ENCODE results near the gene TULP1.
"Not testable (repeated sequence)": the region's sequence is repeated elsewhere in the genome, so short reads cannot be mapped to it uniquely, and the experiment has no call there.

The TULP1 gene

DNA sequence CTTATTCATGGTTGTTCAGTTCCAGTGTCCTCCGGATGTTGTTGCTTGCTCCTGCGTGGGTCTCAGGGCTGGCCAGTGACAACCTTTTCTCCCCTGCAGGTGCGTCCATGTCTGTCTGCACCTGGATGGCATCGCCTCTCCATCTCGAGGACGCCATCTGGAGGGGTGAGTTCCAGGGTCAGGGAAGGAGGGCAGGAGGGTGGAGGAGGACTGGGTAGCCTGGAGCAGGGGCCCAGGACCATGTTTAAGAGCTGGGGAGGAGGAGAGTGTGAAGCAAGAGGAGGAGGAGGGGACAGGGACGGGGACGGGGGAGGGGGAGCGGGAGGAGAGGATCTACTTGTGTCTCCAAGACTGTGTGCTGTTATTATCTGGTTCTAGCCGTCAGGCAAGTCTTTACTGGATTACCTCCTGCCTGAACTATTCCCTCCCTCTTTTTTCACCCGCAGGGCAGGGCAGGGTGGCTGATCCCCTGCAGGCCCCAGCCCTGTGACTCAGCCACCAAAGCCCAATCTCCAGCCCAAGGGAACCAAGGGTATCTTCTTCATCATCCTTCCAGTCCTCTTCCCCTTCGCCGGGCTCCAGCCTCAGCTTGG lies 32.2 kb upstream of the TULP1 start:
- H3K36me3 ChIP-seq (ENCODE audit: control insufficient read depth, insufficient read depth, low read length): no peaks in the 10 kb centered on the region
- no peaks in the 10 kb centered on the region for H3K9me3 ChIP-seq (ENCODE audit: control insufficient read depth, low read length)
- peaks cover 5% of the 10 kb centered on the region for H3K4me1 ChIP-seq (ENCODE audit: control insufficient read depth, insufficient read depth, low read length)
- 66 to 71% methylated on average over 13 of the region's 13 CpGs for WGBS, 2 experiments
- H3K27me3 ChIP-seq (ENCODE audit: control insufficient read depth, insufficient read depth, low read length, poor library complexity, severe bottlenecking): no peaks in the 10 kb centered on the region
- no peak overlapping the region for H3K27ac ChIP-seq (ENCODE audit: insufficient read depth, low read depth, low read length, poor library complexity, severe bottlenecking)
- H3K4me3 ChIP-seq (ENCODE audit: insufficient read depth, low read depth, low read length): no peak overlapping the region

DNA sequence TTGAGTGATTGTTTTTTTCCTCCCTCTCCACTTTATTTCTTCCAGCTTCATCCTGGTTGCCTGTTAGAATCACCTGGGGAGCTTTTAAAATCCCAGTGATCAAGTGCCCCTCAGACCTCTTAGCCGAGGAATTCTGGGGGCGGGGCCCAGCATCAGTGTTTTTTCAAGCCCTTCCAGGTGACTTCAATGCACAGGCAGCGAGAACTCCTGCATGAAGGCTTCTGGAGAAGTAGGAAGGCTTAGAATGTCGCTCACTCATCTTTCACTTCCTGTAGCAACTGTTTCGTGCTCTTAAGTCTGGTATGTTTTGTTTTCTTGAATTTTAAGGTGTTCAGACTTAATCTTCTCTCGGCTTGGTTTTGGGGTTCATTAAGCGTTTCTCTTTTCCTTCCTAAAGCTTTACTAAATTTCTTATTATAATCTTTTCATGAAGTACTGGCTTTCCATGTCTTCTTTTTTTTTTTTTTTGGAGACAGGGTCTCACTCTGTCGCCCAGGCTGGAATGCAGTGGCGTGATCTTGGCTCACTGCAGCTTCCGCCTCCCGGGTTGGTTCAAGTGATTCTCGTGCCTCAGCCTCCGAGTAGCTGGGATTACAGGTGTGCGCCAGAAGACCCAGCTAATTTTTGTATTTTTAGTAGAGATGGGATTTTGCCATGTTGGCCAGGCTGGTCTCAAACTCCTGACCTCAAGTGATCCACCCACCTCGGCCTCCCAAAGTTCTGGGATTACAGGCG lies 30.9 kb upstream of the TULP1 start:
- WGBS, 2 experiments: 87% methylated on average over 15 to 16 of the region's 16 CpGs
- no peaks in the 10 kb centered on the region for H3K36me3 ChIP-seq (ENCODE audit: control insufficient read depth, insufficient read depth, low read length)
- no peak overlapping the region for H3K4me3 ChIP-seq (ENCODE audit: insufficient read depth, low read depth, low read length)
- H3K27me3 ChIP-seq (ENCODE audit: control insufficient read depth, insufficient read depth, low read length, poor library complexity, severe bottlenecking): no peaks in the 10 kb centered on the region
- no peak overlapping the region for H3K27ac ChIP-seq (ENCODE audit: insufficient read depth, low read depth, low read length, poor library complexity, severe bottlenecking)
- peaks cover 5% of the 10 kb centered on the region for H3K4me1 ChIP-seq (ENCODE audit: control insufficient read depth, insufficient read depth, low read length)
- no peaks in the 10 kb centered on the region for H3K9me3 ChIP-seq (ENCODE audit: control insufficient read depth, low read length)

DNA sequence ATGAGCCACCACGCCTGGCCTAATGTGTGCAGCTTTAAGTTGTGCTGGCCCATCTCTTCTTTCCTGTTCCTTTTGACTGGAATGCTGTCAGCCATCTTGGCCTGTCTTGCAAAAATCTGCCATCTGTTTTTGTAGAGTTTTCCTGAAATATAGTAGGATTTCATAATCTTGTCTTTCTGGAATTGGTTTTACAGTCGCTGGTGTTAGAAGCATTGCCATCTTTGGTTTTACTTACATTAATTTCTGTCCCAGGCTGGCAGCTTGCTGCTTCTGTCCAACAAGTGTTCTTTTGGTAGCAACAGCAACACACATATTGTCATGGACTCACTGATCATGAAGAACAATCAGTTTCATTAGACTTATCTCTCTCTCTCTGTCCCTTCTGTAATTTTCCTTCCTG lies 29.1 kb upstream of the TULP1 start:
- no peak overlapping the region for H3K27ac ChIP-seq (ENCODE audit: insufficient read depth, low read depth, low read length, poor library complexity, severe bottlenecking)
- H3K27me3 ChIP-seq (ENCODE audit: control insufficient read depth, insufficient read depth, low read length, poor library complexity, severe bottlenecking): no peaks in the 10 kb centered on the region
- no peaks in the 10 kb centered on the region for H3K9me3 ChIP-seq (ENCODE audit: control insufficient read depth, low read length)
- no peak overlapping the region for H3K4me3 ChIP-seq (ENCODE audit: insufficient read depth, low read depth, low read length)
- 95 to 99% methylated on average over 2 of the region's 2 CpGs for WGBS, 2 experiments
- no peaks in the 10 kb centered on the region for H3K36me3 ChIP-seq (ENCODE audit: control insufficient read depth, insufficient read depth, low read length)
- peaks cover 5% of the 10 kb centered on the region for H3K4me1 ChIP-seq (ENCODE audit: control insufficient read depth, insufficient read depth, low read length)

DNA sequence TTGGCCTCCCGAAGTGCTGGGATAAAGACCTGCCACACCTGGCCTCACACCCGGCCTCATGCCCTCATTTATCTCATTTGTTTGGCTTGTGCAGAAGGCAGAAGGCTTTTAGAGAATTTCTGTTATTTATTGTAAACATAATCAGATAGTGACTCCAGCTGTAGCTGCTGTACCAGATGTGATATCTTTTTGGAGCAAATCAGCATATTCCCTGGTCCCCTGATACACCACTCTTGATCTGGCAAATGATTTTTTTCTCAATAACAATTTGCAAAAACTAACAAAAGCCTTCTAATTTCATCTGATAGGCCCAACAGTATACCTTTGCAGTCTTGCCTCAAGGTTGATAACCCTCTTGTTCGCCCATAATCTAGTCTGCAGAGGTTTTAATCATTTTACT lies 26.5 kb upstream of the TULP1 start:
- Histone ChIP-seq H3K36me3 (ENCODE audit: control insufficient read depth, insufficient read depth, low read length) (no peaks in the 10 kb centered on the region), H3K27me3 (ENCODE audit: control insufficient read depth, insufficient read depth, low read length, poor library complexity, severe bottlenecking) (no peaks in the 10 kb centered on the region), H3K9me3 (ENCODE audit: control insufficient read depth, low read length) (no peaks in the 10 kb centered on the region), H3K27ac (ENCODE audit: insufficient read depth, low read depth, low read length, poor library complexity, severe bottlenecking) (no peak overlapping the region), H3K4me3 (ENCODE audit: insufficient read depth, low read depth, low read length) (no peak overlapping the region), H3K4me1 (ENCODE audit: control insufficient read depth, insufficient read depth, low read length) (peaks cover 15% of the 10 kb centered on the region)
- WGBS, 2 experiments: 91 to 100% methylated on average over 2 to 3 of the region's 3 CpGs

DNA sequence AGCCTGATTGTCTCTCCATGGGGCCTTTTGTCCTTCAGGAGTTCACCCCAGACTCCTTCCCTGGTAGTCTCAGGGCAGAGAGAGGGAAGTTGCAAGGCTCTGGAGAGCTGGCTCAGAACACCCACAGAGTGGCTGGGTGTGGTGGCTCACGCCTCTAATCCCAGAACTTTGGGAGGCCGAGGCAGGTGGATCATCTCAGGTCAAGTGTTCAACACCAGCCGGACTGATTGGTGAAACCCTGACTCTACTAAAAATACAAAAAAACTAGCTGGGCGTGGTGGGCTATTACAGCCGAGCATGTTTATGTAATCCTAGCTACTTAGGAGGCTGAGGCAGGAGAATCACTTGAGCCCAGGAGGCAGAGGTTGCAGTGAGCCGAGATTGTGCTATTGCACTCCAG lies 23.2 kb upstream of the TULP1 start:
- not testable (repeated sequence) for H3K27me3 ChIP-seq (ENCODE audit: control insufficient read depth, insufficient read depth, low read length, poor library complexity, severe bottlenecking); H3K9me3 ChIP-seq (ENCODE audit: control insufficient read depth, low read length); H3K4me3 ChIP-seq (ENCODE audit: insufficient read depth, low read depth, low read length); H3K27ac ChIP-seq (ENCODE audit: insufficient read depth, low read depth, low read length, poor library complexity, severe bottlenecking); H3K36me3 ChIP-seq (ENCODE audit: control insufficient read depth, insufficient read depth, low read length)
- H3K4me1 ChIP-seq (ENCODE audit: control insufficient read depth, insufficient read depth, low read length): peaks cover 24% of the 10 kb centered on the region
- WGBS, 2 experiments: 82 to 86% methylated on average over 6 of the region's 6 CpGs

DNA sequence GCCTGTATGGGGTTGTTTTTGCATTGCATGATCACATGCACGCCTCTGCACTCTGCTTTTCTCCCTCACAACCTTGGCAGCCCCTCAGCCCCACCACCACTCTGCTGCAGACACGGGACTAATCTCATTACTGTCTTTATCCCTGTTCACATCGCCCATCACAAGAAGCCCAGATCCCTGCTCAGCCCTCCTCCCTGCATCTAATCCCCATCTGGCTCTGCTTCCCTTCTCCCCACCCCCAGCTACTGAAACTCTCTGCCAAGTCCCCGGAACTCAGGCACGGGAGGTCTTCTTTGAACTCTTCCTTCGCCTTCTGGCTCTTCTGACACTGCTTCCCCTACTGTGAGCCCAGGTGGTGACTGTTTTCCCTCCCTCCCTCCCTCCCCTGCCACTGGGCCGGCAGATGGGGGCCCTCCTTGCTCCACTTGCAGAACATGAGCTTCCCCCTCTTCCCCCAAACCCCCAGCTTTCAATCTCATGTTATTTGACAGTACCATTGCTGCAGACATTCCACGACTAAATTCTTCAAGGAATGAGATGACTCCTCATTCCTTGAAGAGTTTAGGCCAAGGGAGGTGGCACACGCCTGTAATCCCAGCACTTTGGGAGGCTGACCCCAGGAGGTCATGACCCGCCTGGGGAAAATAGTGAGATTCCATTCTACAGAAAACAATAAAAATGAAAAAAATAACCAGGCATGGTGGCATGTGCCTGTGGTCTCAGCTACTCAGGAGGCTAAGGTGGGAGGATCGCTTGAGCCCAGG lies 21.9 kb upstream of the TULP1 start:
- H3K27ac ChIP-seq (ENCODE audit: insufficient read depth, low read depth, low read length, poor library complexity, severe bottlenecking): no peak overlapping the region
- no peaks in the 10 kb centered on the region for H3K27me3 ChIP-seq (ENCODE audit: control insufficient read depth, insufficient read depth, low read length, poor library complexity, severe bottlenecking)
- 24 to 25% methylated on average over 11 of the region's 11 CpGs for WGBS, 2 experiments
- H3K36me3 ChIP-seq (ENCODE audit: control insufficient read depth, insufficient read depth, low read length): no peaks in the 10 kb centered on the region
- H3K4me1 ChIP-seq (ENCODE audit: control insufficient read depth, insufficient read depth, low read length): peaks cover 24% of the 10 kb centered on the region
- no peaks in the 10 kb centered on the region for H3K9me3 ChIP-seq (ENCODE audit: control insufficient read depth, low read length)
- no peak overlapping the region for H3K4me3 ChIP-seq (ENCODE audit: insufficient read depth, low read depth, low read length)

DNA sequence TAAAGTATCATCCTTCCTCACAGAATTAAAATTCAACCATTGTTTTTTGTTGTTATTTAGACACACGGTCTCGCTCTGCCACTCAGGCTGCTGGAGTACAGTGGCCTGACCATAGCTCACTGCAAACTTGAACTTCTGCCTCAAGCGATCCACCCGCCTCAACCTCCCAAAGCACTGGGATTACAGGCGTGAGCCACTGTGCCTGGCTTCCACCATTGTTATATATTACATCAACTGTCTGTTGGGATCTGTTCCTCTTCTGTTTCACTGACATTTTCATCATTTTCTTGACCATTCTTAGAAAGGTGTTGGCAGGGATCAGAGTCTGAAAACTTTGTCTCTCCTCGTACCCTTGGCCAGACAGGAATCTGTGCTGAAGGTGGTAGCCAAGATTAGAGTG lies 21.3 kb upstream of the TULP1 start:
- H3K4me3 ChIP-seq (ENCODE audit: insufficient read depth, low read depth, low read length): no peak overlapping the region
- 85 to 88% methylated on average over 6 of the region's 6 CpGs for WGBS, 2 experiments
- no peaks in the 10 kb centered on the region for H3K36me3 ChIP-seq (ENCODE audit: control insufficient read depth, insufficient read depth, low read length)
- H3K9me3 ChIP-seq (ENCODE audit: control insufficient read depth, low read length): no peaks in the 10 kb centered on the region
- peaks cover 24% of the 10 kb centered on the region for H3K4me1 ChIP-seq (ENCODE audit: control insufficient read depth, insufficient read depth, low read length)
- no peak overlapping the region for H3K27ac ChIP-seq (ENCODE audit: insufficient read depth, low read depth, low read length, poor library complexity, severe bottlenecking)
- no peaks in the 10 kb centered on the region for H3K27me3 ChIP-seq (ENCODE audit: control insufficient read depth, insufficient read depth, low read length, poor library complexity, severe bottlenecking)

DNA sequence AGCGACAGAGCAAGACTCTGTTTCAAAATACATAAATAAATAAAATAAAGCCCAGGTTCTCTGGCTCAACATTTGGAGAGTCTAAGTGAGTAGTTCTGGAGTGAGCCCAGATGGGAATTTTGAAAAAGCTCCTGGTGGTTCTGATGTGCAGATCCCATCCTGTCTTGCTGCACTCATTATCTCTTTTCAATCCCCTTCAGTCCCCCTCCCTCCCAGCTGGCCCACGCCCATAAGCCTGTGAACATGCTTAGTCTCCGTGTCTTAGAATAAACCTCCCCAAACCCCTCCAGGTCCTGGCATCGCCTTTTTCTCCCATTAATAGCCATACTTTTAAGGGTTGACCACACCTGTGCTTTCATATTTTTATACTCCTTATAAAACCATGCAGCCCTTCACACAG lies 19.4 kb upstream of the TULP1 start:
- WGBS, 2 experiments: 88 to 89% methylated on average over 4 of the region's 4 CpGs
- Histone ChIP-seq H3K36me3 (ENCODE audit: control insufficient read depth, insufficient read depth, low read length) (no peaks in the 10 kb centered on the region), H3K4me1 (ENCODE audit: control insufficient read depth, insufficient read depth, low read length) (peaks cover 24% of the 10 kb centered on the region), H3K9me3 (ENCODE audit: control insufficient read depth, low read length) (no peaks in the 10 kb centered on the region), H3K27ac (ENCODE audit: insufficient read depth, low read depth, low read length, poor library complexity, severe bottlenecking) (no peak overlapping the region), H3K4me3 (ENCODE audit: insufficient read depth, low read depth, low read length) (no peak overlapping the region), H3K27me3 (ENCODE audit: control insufficient read depth, insufficient read depth, low read length, poor library complexity, severe bottlenecking) (no peaks in the 10 kb centered on the region)

DNA sequence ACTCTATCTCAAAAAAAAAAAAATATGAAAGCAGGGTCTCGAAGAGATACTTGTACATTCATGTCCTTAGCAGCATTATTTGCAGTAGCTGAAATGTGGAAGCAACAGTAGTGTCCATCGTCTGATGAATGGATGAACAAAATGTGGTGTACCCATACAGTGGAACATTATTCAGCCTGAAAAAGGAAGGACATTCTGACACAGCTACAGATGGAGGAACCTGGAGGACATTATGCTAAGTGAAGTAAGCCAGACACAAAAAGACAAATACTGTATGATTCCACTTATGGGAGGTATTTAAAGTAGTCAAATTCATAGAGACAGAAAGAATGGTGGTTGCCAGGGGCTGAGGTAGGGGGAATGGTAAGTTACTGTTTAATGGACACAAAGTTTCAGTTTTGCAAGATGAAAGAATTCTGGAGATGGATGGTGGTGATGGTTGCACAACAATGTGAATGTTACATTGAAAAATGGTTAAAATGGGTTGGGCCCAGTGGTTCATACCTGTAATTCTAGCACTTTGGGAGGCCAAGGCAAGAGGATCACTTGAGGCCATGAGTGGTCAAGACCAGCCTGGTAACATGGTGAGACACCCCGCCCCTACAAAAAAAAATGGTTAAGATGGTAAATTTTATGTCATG lies 11.8 kb upstream of the TULP1 start:
- Histone ChIP-seq H3K9me3 (ENCODE audit: control insufficient read depth, low read length) (no peaks in the 10 kb centered on the region), H3K27me3 (ENCODE audit: control insufficient read depth, insufficient read depth, low read length, poor library complexity, severe bottlenecking) (no peaks in the 10 kb centered on the region), H3K36me3 (ENCODE audit: control insufficient read depth, insufficient read depth, low read length) (no peaks in the 10 kb centered on the region), H3K4me1 (ENCODE audit: control insufficient read depth, insufficient read depth, low read length) (no peaks in the 10 kb centered on the region), H3K4me3 (ENCODE audit: insufficient read depth, low read depth, low read length) (no peak overlapping the region), H3K27ac (ENCODE audit: insufficient read depth, low read depth, low read length, poor library complexity, severe bottlenecking) (no peak overlapping the region)
- WGBS, 2 experiments: 88 to 96% methylated on average over 2 to 3 of the region's 3 CpGs
